ENCODE measurements around the gene TFAP2E. TPM values are rescaled to one million over a fixed set of nuclear protein-coding genes. Genes with fewer than 3 reads are reported as not detected.

Gene TFAP2E
- total RNA-seq, 1 experiment from 2014 or later = 6.1 TPM

DNA sequence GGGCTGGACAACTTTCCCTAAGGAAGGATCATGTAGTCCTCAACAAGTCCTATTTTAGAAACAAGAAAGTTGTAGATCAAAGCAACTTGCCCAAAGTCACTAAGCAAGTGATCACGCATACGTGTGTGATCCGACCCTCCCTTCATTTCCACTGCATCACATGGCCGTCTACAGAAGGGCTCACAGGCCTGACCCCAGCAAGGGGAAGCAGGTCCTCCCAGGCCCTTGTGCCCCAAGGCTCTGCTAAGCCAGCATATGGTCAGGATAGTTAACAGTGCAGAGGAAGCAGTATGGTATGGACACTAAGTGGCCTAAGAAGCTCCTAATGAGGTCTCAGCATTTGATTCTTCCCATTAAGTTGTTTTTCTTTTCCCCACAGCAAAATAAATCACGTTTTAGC lies 24.8 kb downstream of the TFAP2E start:
- Histone ChIP-seq H3K27me3 (ENCODE audit: insufficient read depth, low read length) (no peaks in the 10 kb centered on the region), H3K4me3 (replicated peaks in 1 of 2; ENCODE audit: low read depth in 1 of 2, low read length in 2 of 2) (no peak overlapping the region), H3K36me3 (ENCODE audit: control insufficient read depth in 1 of 2, insufficient read depth in 2 of 2, low read length in 2 of 2) (peaks cover 18 to 37% of the 10 kb centered on the region in 2 experiments; a peak in 3 of 4 replicates), H2AFZ (ENCODE audit: low read depth, low read length, poor library complexity, severe bottlenecking) (no peak overlapping the region), H4K20me1 (ENCODE audit: insufficient read depth) (peaks cover 4% of the 10 kb centered on the region; the same call in 1 of the 2 replicates), H3K9me3 (ENCODE audit: control insufficient read depth in 1 of 2, insufficient read depth in 1 of 2, low read depth in 1 of 2, low read length in 2 of 2) (no peaks in the 10 kb centered on the region), H3K9ac (ENCODE audit: low read length) (no peak overlapping the region), H3K79me2 (ENCODE audit: insufficient read depth, low read length) (no peaks in the 10 kb centered on the region; the same call in 1 of the 2 replicates), H3K27ac (ENCODE audit: low read depth, low read length) (no peak overlapping the region), H3K4me1 (ENCODE audit: control insufficient read depth in 1 of 2, insufficient read depth in 2 of 2, low read length in 2 of 2) (no peaks in the 10 kb centered on the region), H3K9me2 (ENCODE audit: insufficient read depth) (no peaks in the 10 kb centered on the region), H3K4me2 (ENCODE audit: low read length) (no peak overlapping the region)
- ATAC-seq (no peak), DNase-seq (ENCODE audit: low read depth, low spot score) (no peak)
- RAD21 ChIA-PET (ENCODE audit: low non-redundant PET in 1 of 2, low total read pairs in 2 of 2, uncharacterized antibody in 2 of 2, unreplicated experiment in 2 of 2) = no interaction called here
- CTCF ChIA-PET = no interaction called here
- TF ChIP-seq EZH2phosphoT487 (IDR thresholded peaks at IDR 0.05; ENCODE audit: borderline replicate concordance) = no peak
- TF ChIP-seq POLR2AphosphoS5 (IDR thresholded peaks at IDR 0.05; ENCODE audit: low read depth, low read length) = no peak
- TF ChIP-seq, protein P1, sequence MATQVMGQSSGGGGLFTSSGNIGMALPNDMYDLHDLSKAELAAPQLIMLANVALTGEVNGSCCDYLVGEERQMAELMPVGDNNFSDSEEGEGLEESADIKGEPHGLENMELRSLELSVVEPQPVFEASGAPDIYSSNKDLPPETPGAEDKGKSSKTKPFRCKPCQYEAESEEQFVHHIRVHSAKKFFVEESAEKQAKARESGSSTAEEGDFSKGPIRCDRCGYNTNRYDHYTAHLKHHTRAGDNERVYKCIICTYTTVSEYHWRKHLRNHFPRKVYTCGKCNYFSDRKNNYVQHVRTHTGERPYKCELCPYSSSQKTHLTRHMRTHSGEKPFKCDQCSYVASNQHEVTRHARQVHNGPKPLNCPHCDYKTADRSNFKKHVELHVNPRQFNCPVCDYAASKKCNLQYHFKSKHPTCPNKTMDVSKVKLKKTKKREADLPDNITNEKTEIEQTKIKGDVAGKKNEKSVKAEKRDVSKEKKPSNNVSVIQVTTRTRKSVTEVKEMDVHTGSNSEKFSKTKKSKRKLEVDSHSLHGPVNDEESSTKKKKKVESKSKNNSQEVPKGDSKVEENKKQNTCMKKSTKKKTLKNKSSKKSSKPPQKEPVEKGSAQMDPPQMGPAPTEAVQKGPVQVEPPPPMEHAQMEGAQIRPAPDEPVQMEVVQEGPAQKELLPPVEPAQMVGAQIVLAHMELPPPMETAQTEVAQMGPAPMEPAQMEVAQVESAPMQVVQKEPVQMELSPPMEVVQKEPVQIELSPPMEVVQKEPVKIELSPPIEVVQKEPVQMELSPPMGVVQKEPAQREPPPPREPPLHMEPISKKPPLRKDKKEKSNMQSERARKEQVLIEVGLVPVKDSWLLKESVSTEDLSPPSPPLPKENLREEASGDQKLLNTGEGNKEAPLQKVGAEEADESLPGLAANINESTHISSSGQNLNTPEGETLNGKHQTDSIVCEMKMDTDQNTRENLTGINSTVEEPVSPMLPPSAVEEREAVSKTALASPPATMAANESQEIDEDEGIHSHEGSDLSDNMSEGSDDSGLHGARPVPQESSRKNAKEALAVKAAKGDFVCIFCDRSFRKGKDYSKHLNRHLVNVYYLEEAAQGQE (IDR thresholded peaks at IDR 0.05; ENCODE audit: low read depth) = no peak
- no peak for TF ChIP-seq TCF7L2 (IDR thresholded peaks at IDR 0.05; ENCODE audit: borderline replicate concordance, extremely low read depth, insufficient read depth, insufficient read length)
- no peak for TF ChIP-seq CBX3 (IDR thresholded peaks at IDR 0.05; ENCODE audit: low read depth)
- no peak for TF ChIP-seq SRF (IDR thresholded peaks at IDR 0.05; ENCODE audit: low read depth)
- no peak for TF ChIP-seq EGR1 (IDR thresholded peaks at IDR 0.05; ENCODE audit: low read depth)
- TF ChIP-seq, protein P2, sequence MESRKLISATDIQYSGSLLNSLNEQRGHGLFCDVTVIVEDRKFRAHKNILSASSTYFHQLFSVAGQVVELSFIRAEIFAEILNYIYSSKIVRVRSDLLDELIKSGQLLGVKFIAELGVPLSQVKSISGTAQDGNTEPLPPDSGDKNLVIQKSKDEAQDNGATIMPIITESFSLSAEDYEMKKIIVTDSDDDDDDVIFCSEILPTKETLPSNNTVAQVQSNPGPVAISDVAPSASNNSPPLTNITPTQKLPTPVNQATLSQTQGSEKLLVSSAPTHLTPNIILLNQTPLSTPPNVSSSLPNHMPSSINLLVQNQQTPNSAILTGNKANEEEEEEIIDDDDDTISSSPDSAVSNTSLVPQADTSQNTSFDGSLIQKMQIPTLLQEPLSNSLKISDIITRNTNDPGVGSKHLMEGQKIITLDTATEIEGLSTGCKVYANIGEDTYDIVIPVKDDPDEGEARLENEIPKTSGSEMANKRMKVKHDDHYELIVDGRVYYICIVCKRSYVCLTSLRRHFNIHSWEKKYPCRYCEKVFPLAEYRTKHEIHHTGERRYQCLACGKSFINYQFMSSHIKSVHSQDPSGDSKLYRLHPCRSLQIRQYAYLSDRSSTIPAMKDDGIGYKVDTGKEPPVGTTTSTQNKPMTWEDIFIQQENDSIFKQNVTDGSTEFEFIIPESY (IDR thresholded peaks at IDR 0.05; ENCODE audit: extremely low read depth, insufficient replicate concordance, low read length) = no peak
- TF ChIP-seq, protein P3, sequence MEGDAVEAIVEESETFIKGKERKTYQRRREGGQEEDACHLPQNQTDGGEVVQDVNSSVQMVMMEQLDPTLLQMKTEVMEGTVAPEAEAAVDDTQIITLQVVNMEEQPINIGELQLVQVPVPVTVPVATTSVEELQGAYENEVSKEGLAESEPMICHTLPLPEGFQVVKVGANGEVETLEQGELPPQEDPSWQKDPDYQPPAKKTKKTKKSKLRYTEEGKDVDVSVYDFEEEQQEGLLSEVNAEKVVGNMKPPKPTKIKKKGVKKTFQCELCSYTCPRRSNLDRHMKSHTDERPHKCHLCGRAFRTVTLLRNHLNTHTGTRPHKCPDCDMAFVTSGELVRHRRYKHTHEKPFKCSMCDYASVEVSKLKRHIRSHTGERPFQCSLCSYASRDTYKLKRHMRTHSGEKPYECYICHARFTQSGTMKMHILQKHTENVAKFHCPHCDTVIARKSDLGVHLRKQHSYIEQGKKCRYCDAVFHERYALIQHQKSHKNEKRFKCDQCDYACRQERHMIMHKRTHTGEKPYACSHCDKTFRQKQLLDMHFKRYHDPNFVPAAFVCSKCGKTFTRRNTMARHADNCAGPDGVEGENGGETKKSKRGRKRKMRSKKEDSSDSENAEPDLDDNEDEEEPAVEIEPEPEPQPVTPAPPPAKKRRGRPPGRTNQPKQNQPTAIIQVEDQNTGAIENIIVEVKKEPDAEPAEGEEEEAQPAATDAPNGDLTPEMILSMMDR (IDR thresholded peaks at IDR 0.05 in 2 of 3, conservative IDR thresholded peaks at IDR 0.05 in 1 of 3; ENCODE audit: borderline replicate concordance in 1 of 3, insufficient read depth in 1 of 3, low read depth in 2 of 3, low read length in 2 of 3) = no peak
- no peak for TF ChIP-seq FOSL1 (IDR thresholded peaks at IDR 0.05; ENCODE audit: low read depth)
- TF ChIP-seq, protein P4, sequence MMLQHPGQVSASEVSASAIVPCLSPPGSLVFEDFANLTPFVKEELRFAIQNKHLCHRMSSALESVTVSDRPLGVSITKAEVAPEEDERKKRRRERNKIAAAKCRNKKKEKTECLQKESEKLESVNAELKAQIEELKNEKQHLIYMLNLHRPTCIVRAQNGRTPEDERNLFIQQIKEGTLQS (IDR thresholded peaks at IDR 0.05) = no peak
- POLR2A ChIA-PET = no interaction called here
- BruUV-seq (replicated peaks) = no TSS peak
- intact Hi-C loops (cut with micrococcal nuclease) = no loop called here

Measured in HCT116 (cell line).